HG02852 (cell line): ENCODE results near the gene RANGRF.

Source experiments
- ATAC-seq: cut with Tn5 transposase; IDR thresholded peaks from one replicate; pipeline ENCODE4 v1.9.1; 2021; ENCODE audit warnings: mild to moderate bottlenecking, moderate library complexity; ENCODE audit not compliant: unreplicated experiment

Gene RANGRF

GRCh38 chr17:8312726-8313600 lies 24.5 kb downstream of the RANGRF start:
- no peak for ATAC-seq

GRCh38 chr17:8314797-8315763 lies 26.6 kb downstream of the RANGRF start:
- no peak for ATAC-seq

GRCh38 chr17:8315764-8316217 lies 27.3 kb downstream of the RANGRF start:
- no peak for ATAC-seq

GRCh38 chr17:8318010-8318935 lies 29.8 kb downstream of the RANGRF start:
- no peak for ATAC-seq

DNA sequence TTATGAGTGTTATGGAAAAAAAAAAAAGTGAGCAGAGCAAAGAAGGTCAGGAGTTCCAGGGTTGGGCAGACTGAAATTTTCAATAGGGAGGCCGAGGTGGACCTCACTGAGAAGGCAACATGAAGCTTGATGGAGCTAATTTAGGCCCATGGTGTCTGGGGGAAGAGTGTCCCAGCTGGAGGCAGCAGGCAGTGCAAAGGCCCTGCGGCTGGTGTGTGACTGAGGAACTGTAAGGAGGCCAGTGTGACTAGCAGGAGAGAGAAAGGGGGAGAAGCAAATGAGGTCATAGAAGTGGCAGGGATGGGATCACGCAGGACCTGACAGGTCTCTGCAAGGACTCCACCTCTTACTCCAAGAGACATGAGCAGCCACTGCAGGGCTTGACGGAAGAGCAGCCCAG lies 31.8 kb downstream of the RANGRF start:
- no peak for ATAC-seq

- ATAC-seq, result no peak
These were observed 32.5 kb downstream of the RANGRF start for GRCh38 chr17:8320990-8321389.

DNA sequence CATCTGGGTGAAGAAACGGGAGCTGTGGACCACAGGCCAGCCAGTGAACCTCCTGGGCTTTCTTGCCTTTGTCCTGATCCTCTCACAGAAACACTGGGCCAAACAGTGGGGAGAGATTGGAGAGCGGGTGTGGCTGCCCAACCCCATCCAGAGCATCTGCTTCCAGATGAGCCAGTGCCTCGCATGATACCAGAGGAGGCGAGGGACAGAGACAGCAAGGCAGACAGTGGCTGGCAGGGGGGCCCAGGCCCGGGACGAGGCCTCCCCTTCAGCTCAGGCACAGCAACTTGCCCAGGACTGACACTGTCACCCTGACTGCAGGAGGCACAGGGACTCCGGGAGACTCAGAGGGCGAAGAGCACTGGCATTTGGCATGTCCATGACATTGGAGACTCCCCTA lies 33.6 kb downstream of the RANGRF start:
- ATAC-seq, result no peak

- ATAC-seq, result no peak
These were observed 35.7 kb downstream of the RANGRF start for GRCh38 chr17:8324132-8324531.

DNA sequence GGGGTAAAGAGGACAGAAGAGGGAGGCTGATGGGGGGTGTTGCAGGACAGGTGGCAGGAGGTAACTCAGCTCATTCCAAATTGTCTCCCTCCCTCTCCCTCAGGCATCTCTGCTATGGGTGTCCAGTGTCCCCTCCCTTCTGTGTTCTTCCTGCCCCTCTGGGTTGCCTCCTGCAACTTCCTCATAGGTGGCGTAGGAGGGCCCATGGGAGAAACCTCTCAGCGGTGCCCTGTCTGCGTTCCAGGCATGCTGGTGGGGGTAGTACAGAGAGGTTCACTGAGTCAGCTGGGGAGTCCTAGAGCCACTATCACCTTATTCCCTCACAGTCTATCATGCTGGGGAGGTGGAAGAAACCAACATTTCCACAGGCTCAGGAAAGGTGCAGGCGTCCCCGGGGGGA lies 36.5 kb downstream of the RANGRF start:
- ATAC-seq, result no peak

DNA sequence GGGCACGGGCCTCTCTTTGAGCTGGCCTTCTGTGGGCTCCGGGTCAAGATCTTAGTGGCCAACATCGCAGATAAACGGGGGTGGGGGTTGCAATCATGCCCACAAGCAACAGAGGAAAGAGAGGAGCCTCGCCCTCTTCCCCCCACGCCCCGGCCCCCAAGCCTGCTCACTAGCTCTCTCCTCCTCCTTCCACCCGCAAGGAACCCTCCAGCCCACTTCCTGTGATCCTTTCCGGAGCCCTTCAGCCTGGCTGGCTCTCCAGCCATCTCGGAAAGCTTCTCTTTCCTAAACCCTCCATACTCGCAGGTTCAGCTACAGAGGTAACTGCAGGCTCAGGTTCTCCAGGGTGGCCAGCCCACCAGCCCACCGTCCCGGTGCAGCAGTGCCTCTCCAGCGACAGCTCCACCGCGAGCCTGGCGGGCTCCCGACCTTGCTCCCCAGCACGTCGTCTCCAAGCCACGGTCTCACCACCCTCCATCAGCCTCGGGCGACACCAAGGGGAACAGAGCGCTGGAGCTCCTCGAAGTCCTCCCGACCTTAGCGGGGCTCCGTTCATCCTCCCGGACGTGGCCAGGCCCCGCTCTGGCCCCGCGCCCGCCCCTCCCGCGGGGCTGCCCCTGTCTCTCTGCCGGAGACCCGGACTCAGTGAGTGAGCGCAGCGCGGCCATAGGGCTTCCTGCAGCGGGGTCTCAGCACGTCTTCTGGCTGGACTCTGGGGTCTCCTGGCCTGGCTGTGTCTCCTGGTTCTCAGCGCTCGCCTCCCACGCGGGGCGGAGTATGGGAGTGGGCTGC lies 38.2 kb downstream of the RANGRF start:
- no peak for ATAC-seq

DNA sequence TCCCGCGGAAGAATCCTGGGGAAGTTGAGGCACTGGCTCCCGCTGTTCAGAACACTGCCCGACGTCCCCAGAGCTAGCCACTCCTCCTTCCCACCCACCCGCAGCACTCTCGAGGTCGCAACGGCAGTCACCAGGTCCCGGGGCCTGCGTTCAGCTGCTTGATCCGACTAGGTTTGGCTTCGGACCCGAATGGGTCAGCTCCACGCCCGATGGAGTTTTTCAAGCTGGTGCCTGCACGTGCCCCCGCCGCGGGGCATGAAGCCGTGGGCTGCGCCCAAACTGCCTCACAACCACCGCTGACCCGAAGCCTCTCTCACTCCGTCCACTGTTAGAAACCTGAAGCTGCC lies 38.8 kb downstream of the RANGRF start:
- no peak for ATAC-seq

DNA sequence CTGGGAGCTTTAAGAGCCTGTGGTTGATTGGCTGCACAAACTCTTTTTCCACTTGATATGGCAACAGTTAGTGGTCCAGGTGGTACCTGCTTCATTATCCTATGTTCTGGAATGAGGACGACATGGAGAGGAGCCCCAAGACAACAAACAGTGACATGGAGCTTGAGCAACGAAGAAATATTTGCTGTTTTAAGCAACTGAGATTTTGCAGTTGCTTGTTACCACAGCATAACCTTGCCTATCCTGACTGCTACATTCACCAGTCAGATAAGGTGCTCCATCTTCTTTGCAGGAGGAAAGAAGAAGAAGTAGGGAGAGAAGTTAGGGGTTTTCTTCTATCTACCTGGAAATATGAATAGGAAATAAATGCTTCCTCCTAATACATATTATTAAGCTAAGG lies 43.7 kb downstream of the RANGRF start:
- no peak for ATAC-seq

DNA sequence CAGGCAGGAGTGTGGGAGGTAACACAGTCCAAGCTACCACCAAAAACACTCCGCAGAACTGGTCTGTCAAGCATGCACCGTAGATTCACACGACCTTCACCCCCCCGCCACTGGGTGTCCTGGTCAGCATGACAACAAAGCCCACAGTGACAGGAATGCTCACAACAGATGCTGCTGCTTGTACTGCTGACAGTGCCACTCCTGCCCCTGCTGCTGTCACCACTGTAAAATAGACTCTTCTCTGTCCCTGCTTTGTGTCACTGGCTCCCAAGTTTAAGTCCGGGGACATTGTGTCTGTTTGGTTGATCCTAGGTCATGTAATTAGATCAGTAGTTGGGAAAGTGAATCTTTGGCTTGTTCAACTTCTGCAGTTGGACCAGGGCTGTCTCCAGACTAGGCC lies 44.2 kb downstream of the RANGRF start:
- ATAC-seq, result no peak

DNA sequence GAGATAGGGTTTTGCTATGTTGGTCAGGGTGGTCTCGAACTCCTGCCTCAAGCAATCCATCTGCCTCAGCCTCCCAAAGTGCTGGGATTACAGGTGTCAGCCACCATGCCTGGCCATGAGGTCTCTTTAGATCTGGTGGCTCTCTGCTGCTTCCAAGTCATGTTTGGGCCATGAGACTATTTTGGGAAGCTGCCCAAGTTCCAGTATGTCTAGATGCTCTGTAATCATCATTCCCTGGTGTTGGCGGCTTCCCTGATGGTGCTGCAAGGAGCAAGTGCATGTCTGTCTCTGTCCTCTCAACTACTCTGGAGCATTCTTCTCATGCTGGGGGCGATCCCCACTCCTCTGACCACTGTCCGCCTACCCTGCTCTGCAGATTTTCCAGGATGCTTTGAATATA lies 44.8 kb downstream of the RANGRF start:
- no peak for ATAC-seq

GRCh38 chr17:8337802-8338752 lies 49.6 kb downstream of the RANGRF start:
- no peak for ATAC-seq

DNA sequence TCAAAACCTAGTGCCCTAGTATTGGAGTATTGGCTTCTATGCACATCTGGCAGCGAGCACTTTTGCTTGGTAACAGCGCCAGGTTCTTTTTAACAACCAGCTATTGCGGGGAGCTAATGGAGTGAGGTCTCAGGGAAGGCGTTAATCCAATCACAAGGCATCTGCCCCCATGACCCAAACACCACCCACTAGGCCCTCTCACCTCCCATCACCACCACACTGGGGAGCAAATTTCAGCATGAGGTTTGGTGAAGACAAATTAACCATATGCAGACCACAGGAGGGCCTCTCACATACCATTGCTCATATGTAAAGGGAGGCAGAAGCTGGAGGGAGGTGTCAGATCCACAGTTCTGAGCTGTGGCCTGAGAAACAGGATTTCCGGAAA lies 50.3 kb downstream of the RANGRF start:
- no peak for ATAC-seq

DNA sequence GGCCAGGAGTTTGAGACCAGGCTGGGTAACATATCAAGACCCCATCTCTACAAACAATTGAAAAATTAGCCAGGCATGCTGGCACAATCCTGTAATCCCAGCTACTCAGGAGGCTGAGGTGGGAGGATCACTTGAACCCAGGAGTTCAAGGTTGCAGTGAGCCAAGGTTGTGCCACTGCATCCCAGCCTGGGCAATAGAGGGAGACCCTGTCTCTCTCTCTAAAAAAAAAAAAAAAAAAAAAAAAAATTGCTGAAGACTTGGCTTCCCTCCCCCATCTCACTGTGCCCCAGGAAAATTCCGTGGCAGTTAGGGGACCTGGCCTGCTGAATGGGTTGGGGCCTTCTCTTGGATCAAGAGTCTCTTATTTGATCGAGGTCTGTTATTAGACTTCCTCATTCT lies 51.1 kb downstream of the RANGRF start, which contains the start of gene ODF4:
Gene ODF4 (plus strand): TSS at position 301 of the 400 bp plus-strand sequence. CDS start 212 bp downstream, outside the sequence.
- ATAC-seq, result no peak
